Motor neuron (in vitro differentiated cells): ENCODE data around the gene PDLIM1. TPM values are rescaled to one million over a fixed set of nuclear protein-coding genes. Genes with fewer than 3 reads are reported as not detected.

Experiments
- ATAC-seq, 8 experiments: fragments of 200-7000 bp; cut with Tn5 transposase; replicated peaks in 6 of 8; 2 replicates each; pipeline ENCODE4 v1.8.0; 2021; ENCODE audit warnings: mild to moderate bottlenecking in 8 of 8, moderate library complexity in 8 of 8
- H3K27ac ChIP-seq, 2 donors: fragments of 250-450 bp; sonication (Bioruptor Pico); 2 replicates each; pipeline ENCODE4 v1.9.0; 2021; ENCODE audit warnings: antibody characterized with exemption in 2 of 2, mild to moderate bottlenecking in 2 of 2, moderate library complexity in 1 of 2
- H3K4me1 ChIP-seq, 2 donors: fragments of 250-450 bp; sonication (Bioruptor Pico); replicated peaks in 1 of 2; 2 replicates each; pipeline ENCODE4 v1.6.1; 2021; ENCODE audit warnings: antibody characterized with exemption in 2 of 2, mild to moderate bottlenecking in 2 of 2, moderate library complexity in 1 of 2
- H3K4me3 ChIP-seq, 5 donors: fragments of 250-450 bp; sonication (Bioruptor Pico); 2 replicates each; pipeline ENCODE4 v1.9.0; 2021; ENCODE audit warnings: antibody characterized with exemption in 5 of 5, mild to moderate bottlenecking in 5 of 5, moderate library complexity in 4 of 5
- WGBS, 10 experiments: fragments of 450-650 bp; shearing (Covaris generic); methylation state at CpG; one replicate each; pipeline ENCODE4 v1.0.0; 2022; 5-methylcytosine and 5-hydroxymethylcytosine counted together
- in situ Hi-C, 9 experiments: fragments of 400-800 bp; cut with MboI; loops; one replicate each; pipeline ENCODE4 v1.15.0; 2021; ENCODE audit warnings: low sequenced_read_pairs in 9 of 9, low pct_unique_long_range_greater_than_20kb in 2 of 9; ENCODE audit not compliant: unreplicated experiment in 9 of 9
- total RNA-seq, 8 experiments: library from RNA; unstranded; fragments of 300-600 nt; gene quantifications; 2 replicates each; pipeline versions ENCODE4 v1.2.3 to v1.2.4, GENCODE V29; 2022

PDLIM1 gene
- total RNA-seq, 8 experiments from 2014 or later: 2.7 to 106 (median 27.6) TPM

- WGBS, 10 experiments: 65 to 100% (median 92%) methylated on average over 1 to 3 of the region's 3 CpGs; no CpG with 5 or more reads in 2 of the 10 experiments
- H3K4me3 ChIP-seq: no peak overlapping the region
- in situ Hi-C loops: loop anchor here in 5 of 9 experiments (5.0 to 25.0 kb wide), 4 partner anchors 113 to 612 kb away; no protein-coding TSS in a partner anchor
- no peak overlapping the region for H3K27ac ChIP-seq
- H3K4me1 ChIP-seq: no peaks in the 10 kb centered on the region
- ATAC-seq: no peak
Observed at GRCh38 chr10:95249467-95249866, 41.3 kb downstream of the PDLIM1 start.

- no peaks in the 10 kb centered on the region for H3K4me1 ChIP-seq
- ATAC-seq: no peak
- in situ Hi-C loops: loop anchor here in 5 of 9 experiments (5.0 to 25.0 kb wide), 4 partner anchors 113 to 612 kb away; no protein-coding TSS in a partner anchor
- no peak overlapping the region for H3K4me3 ChIP-seq
- no CpG with 5 or more reads among the region's 3 CpGs for WGBS, 10 experiments
- no peak overlapping the region for H3K27ac ChIP-seq
Observed at GRCh38 chr10:95248989-95249388, 41.8 kb downstream of the PDLIM1 start.

- ATAC-seq: no peak
- no peaks in the 10 kb centered on the region for H3K4me1 ChIP-seq
- no peak overlapping the region for H3K27ac ChIP-seq
- in situ Hi-C loops: loop anchor here in 5 of 9 experiments (5.0 to 25.0 kb wide), 4 partner anchors 114 to 611 kb away; no protein-coding TSS in a partner anchor
- 60 to 100% (median 90%) methylated on average over 1 to 4 of the region's 7 CpGs; no CpG with 5 or more reads in 1 of the 10 experiments for WGBS, 10 experiments
- H3K4me3 ChIP-seq: no peak overlapping the region
Observed at GRCh38 chr10:95247881-95248583, 42.8 kb downstream of the PDLIM1 start.

GRCh38 chr10:95247200-95247880 is 43.5 kb downstream of the PDLIM1 start:
- 20 to 100% (median 92%) methylated on average over 1 to 6 of the region's 6 CpGs; no CpG with 5 or more reads in 2 of the 10 experiments for WGBS, 10 experiments
- no peak overlapping the region for H3K27ac ChIP-seq
- in situ Hi-C loops: loop anchor here in 5 of 9 experiments (5.0 to 25.0 kb wide), 4 partner anchors 115 to 610 kb away; no protein-coding TSS in a partner anchor
- no peaks in the 10 kb centered on the region for H3K4me1 ChIP-seq
- peak in 1 of 8 experiments; percentile 53 for ATAC-seq
- H3K4me3 ChIP-seq: no peak overlapping the region

GRCh38 chr10:95246582-95247051 is 44.2 kb downstream of the PDLIM1 start:
- WGBS, 10 experiments: 0% methylated on average over 1 of the region's 1 CpG; no CpG with 5 or more reads in 7 of the 10 experiments
- in situ Hi-C loops: loop anchor here in 5 of 9 experiments (5.0 to 25.0 kb wide), 4 partner anchors 116 to 609 kb away; no protein-coding TSS in a partner anchor
- no peak overlapping the region for H3K4me3 ChIP-seq
- no peak overlapping the region for H3K27ac ChIP-seq
- peak; percentile 39 to 84 (median 69) for ATAC-seq
- H3K4me1 ChIP-seq: no peaks in the 10 kb centered on the region

- in situ Hi-C loops: loop anchor here in 5 of 9 experiments (5.0 to 25.0 kb wide), 4 partner anchors 117 to 608 kb away; no protein-coding TSS in a partner anchor
- no peak overlapping the region for H3K27ac ChIP-seq
Observed at GRCh38 chr10:95245425-95246055, 45.3 kb downstream of the PDLIM1 start.

GRCh38 chr10:95244152-95244551 is 46.7 kb downstream of the PDLIM1 start:
- Histone ChIP-seq H3K27ac (no peak overlapping the region), H3K4me3 (no peak overlapping the region), H3K4me1 (no peaks in the 10 kb centered on the region)
- in situ Hi-C loops: loop anchor here in 4 of 9 experiments (10.0 to 25.0 kb wide), 3 partner anchors 118 to 607 kb away; no protein-coding TSS in a partner anchor
- ATAC-seq: no peak
- WGBS, 10 experiments: 0 to 100% (median 90%) methylated on average over 1 to 2 of the region's 2 CpGs; no CpG with 5 or more reads in 4 of the 10 experiments

More at GRCh38 chr10:95245425-95246055, 45.3 kb downstream of the PDLIM1 start:
- ATAC-seq: no peak
- WGBS, 10 experiments: 28 to 92% (median 86%) methylated on average over 1 to 5 of the region's 6 CpGs; no CpG with 5 or more reads in 3 of the 10 experiments
- no peak overlapping the region for H3K4me3 ChIP-seq
- no peaks in the 10 kb centered on the region for H3K4me1 ChIP-seq

- ATAC-seq: no peak
- WGBS, 10 experiments: 0 to 60% (median 40%) methylated on average over 1 to 3 of the region's 3 CpGs; no CpG with 5 or more reads in 2 of the 10 experiments
- Histone ChIP-seq H3K4me1 (no peaks in the 10 kb centered on the region), H3K27ac (no peak overlapping the region), H3K4me3 (no peak overlapping the region)
- in situ Hi-C loops: loop anchor here in 4 of 9 experiments (10.0 to 25.0 kb wide), 3 partner anchors 119 to 606 kb away; no protein-coding TSS in a partner anchor
Observed at GRCh38 chr10:95243318-95243617, 47.5 kb downstream of the PDLIM1 start.

- no peak overlapping the region for H3K27ac ChIP-seq
- H3K4me1 ChIP-seq: no peaks in the 10 kb centered on the region
- H3K4me3 ChIP-seq: no peak overlapping the region
- in situ Hi-C loops: loop anchor here in 4 of 9 experiments (10.0 to 25.0 kb wide), 3 partner anchors 120 to 605 kb away; no protein-coding TSS in a partner anchor
- 14 to 78% (median 53%) methylated on average over 1 to 6 of the region's 8 CpGs for WGBS, 10 experiments
- ATAC-seq: peak in 6 of 8 experiments; percentile 38 to 93 (median 78)
Observed at GRCh38 chr10:95242581-95243317, 48.1 kb downstream of the PDLIM1 start.

- 80 to 100% (median 93%) methylated on average over 1 to 3 of the region's 4 CpGs; no CpG with 5 or more reads in 7 of the 10 experiments for WGBS, 10 experiments
- H3K4me3 ChIP-seq: no peak overlapping the region
- H3K4me1 ChIP-seq: no peaks in the 10 kb centered on the region
- H3K27ac ChIP-seq: no peak overlapping the region
- in situ Hi-C loops: loop anchor here in 4 of 9 experiments (10.0 to 25.0 kb wide), 3 partner anchors 121 to 604 kb away; no protein-coding TSS in a partner anchor
- ATAC-seq: no peak
Observed at GRCh38 chr10:95241533-95241932, 49.3 kb downstream of the PDLIM1 start.

- Histone ChIP-seq H3K4me3 (no peak overlapping the region), H3K4me1 (no peaks in the 10 kb centered on the region), H3K27ac (no peak overlapping the region)
- ATAC-seq: no peak
- WGBS, 10 experiments: 50 to 100% (median 87%) methylated on average over 1 to 6 of the region's 6 CpGs; no CpG with 5 or more reads in 6 of the 10 experiments
- in situ Hi-C loops: loop anchor here in 4 of 9 experiments (10.0 to 25.0 kb wide), 3 partner anchors 121 to 604 kb away; no protein-coding TSS in a partner anchor
Observed at GRCh38 chr10:95240811-95241210, 50.0 kb downstream of the PDLIM1 start.
